ENCODE data around the gene NPC1.
A peak's percentile ranks its signal among the peaks of the same experiment; 100 is the strongest.
"Not testable (repeated sequence)": the region's sequence is repeated elsewhere in the genome, so short reads cannot be mapped to it uniquely, and the experiment has no call there.

NPC1 gene

GRCh38 chr18:23586249-23587196 is at the start of gene NPC1:
TSS of gene NPC1 (minus strand) at chr18:23586506. CDS start at chr18:23586343, 163 bp downstream.
- peak; percentile 86 to 91 for DNase-seq

GRCh38 chr18:23636071-23636399 is 49.7 kb upstream of the NPC1 start:
- DNase-seq, result no peak

GRCh38 chr18:23635283-23636070 is 49.2 kb upstream of the NPC1 start:
- DNase-seq, result no peak

- no peak for DNase-seq
Observed at GRCh38 chr18:23634692-23635091, 48.4 kb upstream of the NPC1 start.

- no peak for DNase-seq
Observed at GRCh38 chr18:23632615-23633014, 46.3 kb upstream of the NPC1 start.

GRCh38 chr18:23631746-23632145 is 45.4 kb upstream of the NPC1 start:
- no peak for DNase-seq

GRCh38 chr18:23631312-23631711 is 45.0 kb upstream of the NPC1 start:
- no peak for DNase-seq

- no peak for DNase-seq
Observed at GRCh38 chr18:23629444-23629946, 43.2 kb upstream of the NPC1 start.

GRCh38 chr18:23627970-23628369 is 41.7 kb upstream of the NPC1 start:
- no peak for DNase-seq

GRCh38 chr18:23627321-23627720 is 41.0 kb upstream of the NPC1 start:
- DNase-seq, result no peak

GRCh38 chr18:23626451-23627279 is 40.4 kb upstream of the NPC1 start:
- no peak for DNase-seq

- no peak for DNase-seq
Observed at GRCh38 chr18:23623040-23623439, 36.7 kb upstream of the NPC1 start.

GRCh38 chr18:23619388-23619881 is 33.1 kb upstream of the NPC1 start:
- DNase-seq, result no peak

GRCh38 chr18:23618862-23619387 is 32.6 kb upstream of the NPC1 start:
- no peak for DNase-seq

GRCh38 chr18:23617412-23618014 is 31.2 kb upstream of the NPC1 start:
- no peak for DNase-seq

- DNase-seq, result no peak
Observed at GRCh38 chr18:23616258-23616657, 30.0 kb upstream of the NPC1 start.

GRCh38 chr18:23614891-23615290 is 28.6 kb upstream of the NPC1 start:
- DNase-seq, result no peak

GRCh38 chr18:23614413-23614812 is 28.1 kb upstream of the NPC1 start:
- no peak for DNase-seq

- not testable (repeated sequence) for DNase-seq
Observed at GRCh38 chr18:23613091-23613475, 26.8 kb upstream of the NPC1 start.

GRCh38 chr18:23612434-23613090 is 26.3 kb upstream of the NPC1 start:
- DNase-seq, result no peak

- DNase-seq, result no peak
Observed at GRCh38 chr18:23609390-23610023, 23.2 kb upstream of the NPC1 start.
